Epidermal melanocyte (primary cell): Measurements from ENCODE around the gene CXCL16.
"Not testable (repeated sequence)": the region's sequence is repeated elsewhere in the genome, so short reads cannot be mapped to it uniquely, and the experiment has no call there.

Experiments
- DNase-seq: peaks from one replicate; pipeline ENCODE4 v3.0.0; 2011; ENCODE audit warnings: low spot score; ENCODE audit not compliant: insufficient read length

CXCL16 gene

GRCh38 chr17:4699401-4700056 lies 40.2 kb downstream of the CXCL16 start:
- DNase-seq: not testable (repeated sequence)

- DNase-seq: no peak
These were observed 43.3 kb downstream of the CXCL16 start for GRCh38 chr17:4696437-4696805.

GRCh38 chr17:4693416-4693815 lies 46.3 kb downstream of the CXCL16 start:
- DNase-seq: no peak

DNA sequence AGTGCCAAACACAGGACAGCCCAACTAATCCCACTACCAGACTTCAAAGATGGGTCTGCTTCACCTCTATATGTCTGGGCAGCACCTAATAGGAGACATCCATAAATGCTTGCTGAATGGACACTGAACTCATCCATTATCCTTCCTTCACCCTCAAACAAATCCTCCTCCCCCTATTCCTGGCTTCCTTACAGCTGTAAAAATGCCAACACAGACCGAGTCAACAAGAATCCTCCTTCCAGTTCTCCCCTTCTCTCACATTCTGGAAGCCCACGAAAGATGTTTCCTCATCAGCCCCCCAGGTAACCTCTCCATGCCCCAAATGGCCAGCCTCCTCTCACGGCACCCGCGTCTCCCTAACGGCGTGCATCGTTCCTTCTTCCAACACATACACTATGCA lies 48.0 kb downstream of the CXCL16 start:
- DNase-seq: no peak

DNA sequence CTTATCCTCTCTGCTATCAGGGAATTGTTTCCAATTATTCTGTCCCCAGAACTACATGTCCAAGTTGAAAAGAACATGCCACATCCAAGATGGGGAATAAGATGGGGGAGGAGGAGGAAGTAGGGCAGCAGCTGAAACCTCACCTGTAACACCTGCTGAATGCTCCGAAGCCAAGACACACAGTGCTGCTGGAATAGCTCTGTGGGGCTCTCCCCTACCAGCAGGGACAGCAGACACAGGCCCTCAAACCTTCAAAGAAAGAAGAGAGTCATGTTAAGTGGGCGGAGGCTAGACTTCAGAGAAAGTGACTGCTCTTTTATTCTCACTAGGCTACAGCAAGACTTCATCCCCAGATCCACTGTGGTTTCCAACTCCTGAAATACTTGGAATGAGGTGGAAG lies 49.0 kb downstream of the CXCL16 start:
- DNase-seq: no peak

GRCh38 chr17:4689872-4690271 lies 49.9 kb downstream of the CXCL16 start:
- DNase-seq: not testable (repeated sequence)

GRCh38 chr17:4683739-4684138 lies 56.0 kb downstream of the CXCL16 start:
- DNase-seq: not testable (repeated sequence)
